Loucy (cell line): ENCODE results near the gene PSMD11.
A peak's percentile ranks its signal among the peaks of the same experiment; 100 is the strongest.
"Not testable (repeated sequence)": the region's sequence is repeated elsewhere in the genome, so short reads cannot be mapped to it uniquely, and the experiment has no call there.

Experiments
- H2AFZ ChIP-seq: fragments of 200-600 bp; sonication (generic); 2 replicates; pipeline ENCODE4 v1.6.0; 2016; ENCODE audit warnings: antibody characterized with exemption, mild to moderate bottlenecking, low read length, moderate library complexity
- H3F3A ChIP-seq: fragments of 200-600 bp; 2 replicates; pipeline ENCODE4 v1.6.0; 2016; ENCODE audit warnings: antibody characterized with exemption, low read depth, mild to moderate bottlenecking
- H3K27me3 ChIP-seq: fragments of 200-600 bp; sonication (generic); 2 replicates; pipeline ENCODE4 v1.6.1; 2014; ENCODE audit warnings: low read length, mild to moderate bottlenecking; ENCODE audit not compliant: insufficient read depth, poor library complexity, severe bottlenecking
- H3K36me3 ChIP-seq: fragments of 200-600 bp; sonication (generic); 2 replicates; pipeline ENCODE4 v1.6.1; 2016; ENCODE audit warnings: low read length; ENCODE audit not compliant: insufficient read depth
- H3K4me1 ChIP-seq: fragments of 200-600 bp; sonication (generic); 2 replicates; pipeline ENCODE4 v1.5.1; 2014; ENCODE audit warnings: low read length, mild to moderate bottlenecking; ENCODE audit not compliant: insufficient read depth, poor library complexity, severe bottlenecking
- H3K4me2 ChIP-seq: fragments of 200-600 bp; sonication (generic); 2 replicates; pipeline ENCODE4 v1.6.0; 2014; ENCODE audit warnings: antibody characterized with exemption, low read length, low read depth, mild to moderate bottlenecking; ENCODE audit not compliant: poor library complexity, severe bottlenecking
- H3K4me3 ChIP-seq: fragments of 200-600 bp; sonication (generic); 2 replicates; pipeline ENCODE4 v1.5.1; 2014; ENCODE audit warnings: low read length, mild to moderate bottlenecking, mixed read lengths; ENCODE audit not compliant: poor library complexity, severe bottlenecking
- H3K79me2 ChIP-seq: fragments of 200-600 bp; sonication (generic); 2 replicates; pipeline ENCODE4 v1.6.1; 2014; ENCODE audit warnings: low read length; ENCODE audit not compliant: insufficient read depth
- H3K9ac ChIP-seq: fragments of 200-600 bp; sonication (generic); 2 replicates; pipeline ENCODE4 v1.6.0; 2014; ENCODE audit warnings: mild to moderate bottlenecking, low read depth, low read length, moderate library complexity; ENCODE audit not compliant: poor library complexity, severe bottlenecking
- H3K9me2 ChIP-seq: fragments of 200-600 bp; sonication (generic); replicated peaks from 2 replicates; pipeline ENCODE4 v1.6.1; 2016; ENCODE audit warnings: low read depth, low read length, mixed read lengths
- H3K9me3 ChIP-seq: fragments of 200-600 bp; sonication (generic); 2 replicates; pipeline ENCODE4 v1.6.1; 2014; ENCODE audit warnings: mild to moderate bottlenecking, antibody characterized with exemption, low read length, low read depth; ENCODE audit not compliant: insufficient read depth
- H4K20me1 ChIP-seq: fragments of 200-600 bp; sonication (generic); 2 replicates; pipeline ENCODE4 v1.6.0; 2014; ENCODE audit warnings: antibody characterized with exemption, low read length, mild to moderate bottlenecking; ENCODE audit not compliant: insufficient read depth, poor library complexity, severe bottlenecking
- CTCF ChIP-seq: fragments of 200-600 bp; sonication (generic); conservative IDR thresholded peaks from 2 replicates; pipeline ENCODE4 v1.5.1; 2014; ENCODE audit warnings: mild to moderate bottlenecking, antibody characterized with exemption, low read length
- EZH2phosphoT487 ChIP-seq: fragments of 200-600 bp; IDR thresholded peaks from 2 replicates; pipeline ENCODE4 v1.6.1; 2018; ENCODE audit warnings: antibody characterized with exemption, mild to moderate bottlenecking, moderate library complexity, borderline replicate concordance

The PSMD11 gene

GRCh38 chr17:32446949-32447348 is 2.6 kb downstream of the PSMD11 start:
- Histone ChIP-seq H3F3A (no peaks in the 10 kb centered on the region), H3K4me3 (peak overlapping the region; percentile 95), H4K20me1 (peaks cover 50% of the 10 kb centered on the region), H3K4me2 (peak overlapping the region; percentile 80), H3K9ac (peak overlapping the region; percentile 96), H3K36me3 (peaks cover 30% of the 10 kb centered on the region), H3K79me2 (peaks cover 71% of the 10 kb centered on the region), H3K9me3 (no peaks in the 10 kb centered on the region), H2AFZ (no peak overlapping the region), H3K4me1 (peaks cover 45% of the 10 kb centered on the region), H3K9me2 (no peaks in the 10 kb centered on the region), H3K27me3 (peaks cover 4% of the 10 kb centered on the region)
- no peak for TF ChIP-seq CTCF
- TF ChIP-seq EZH2phosphoT487: no peak

- Histone ChIP-seq H3K4me3 (no peak overlapping the region), H2AFZ (no peak overlapping the region), H3F3A (no peaks in the 10 kb centered on the region), H3K4me1 (peaks cover 45% of the 10 kb centered on the region), H3K4me2 (peak overlapping the region; percentile 80), H3K36me3 (peaks cover 60% of the 10 kb centered on the region), H3K79me2 (peaks cover 82% of the 10 kb centered on the region), H3K9ac (no peak overlapping the region), H3K9me2 (no peaks in the 10 kb centered on the region), H3K27me3 (no peaks in the 10 kb centered on the region), H4K20me1 (peaks cover 64% of the 10 kb centered on the region), H3K9me3 (no peaks in the 10 kb centered on the region)
- TF ChIP-seq EZH2phosphoT487: no peak
- TF ChIP-seq CTCF: no peak
These were observed 5.7 kb downstream of the PSMD11 start for GRCh38 chr17:32449963-32450362.

GRCh38 chr17:32450379-32450778 is 6.1 kb downstream of the PSMD11 start:
- Histone ChIP-seq H3K4me2 (peak overlapping the region; percentile 80), H3K36me3 (peaks cover 65% of the 10 kb centered on the region), H3K79me2 (peaks cover 82% of the 10 kb centered on the region), H3K4me1 (peaks cover 44% of the 10 kb centered on the region), H4K20me1 (peaks cover 62% of the 10 kb centered on the region)
- H3K9ac ChIP-seq, H3K9me3 ChIP-seq, H2AFZ ChIP-seq, H3K27me3 ChIP-seq, H3K4me3 ChIP-seq, H3K9me2 ChIP-seq, H3F3A ChIP-seq: not testable (repeated sequence)

GRCh38 chr17:32451879-32452278 is 7.6 kb downstream of the PSMD11 start:
- Histone ChIP-seq H3K4me3 (no peak overlapping the region), H3K36me3 (peaks cover 76% of the 10 kb centered on the region), H2AFZ (no peak overlapping the region), H3K27me3 (no peaks in the 10 kb centered on the region), H4K20me1 (peaks cover 47% of the 10 kb centered on the region), H3K79me2 (peaks cover 72% of the 10 kb centered on the region), H3K9me3 (no peaks in the 10 kb centered on the region), H3K4me2 (no peak overlapping the region), H3F3A (no peaks in the 10 kb centered on the region), H3K9ac (no peak overlapping the region), H3K9me2 (no peaks in the 10 kb centered on the region), H3K4me1 (peaks cover 29% of the 10 kb centered on the region)
- TF ChIP-seq EZH2phosphoT487 (no peak), CTCF (no peak)
